Measurements from ENCODE around the gene LINC00305.

Gene LINC00305

DNA sequence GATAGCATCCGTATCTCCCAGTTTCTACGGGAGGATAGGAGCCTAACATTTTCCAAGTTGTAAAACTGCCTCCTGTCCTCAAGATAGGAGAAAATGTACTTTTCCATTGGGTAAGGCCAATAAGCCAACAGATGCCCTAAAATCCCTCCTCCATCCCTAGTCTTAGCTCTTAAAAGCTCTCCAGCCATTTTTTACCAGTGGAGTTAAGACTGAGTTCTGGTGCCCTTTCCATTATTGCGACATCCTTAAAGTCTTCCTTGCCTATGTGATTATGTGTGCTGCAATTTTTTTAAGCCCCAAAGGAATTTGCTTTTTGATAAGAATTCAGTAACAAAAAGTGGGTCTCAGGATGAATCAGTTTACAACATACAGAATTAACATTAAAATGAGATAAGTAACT lies 33.0 kb downstream of the LINC00305 start:
- DNase-seq (ENCODE audit: low read depth, low spot score), result no peak

DNA sequence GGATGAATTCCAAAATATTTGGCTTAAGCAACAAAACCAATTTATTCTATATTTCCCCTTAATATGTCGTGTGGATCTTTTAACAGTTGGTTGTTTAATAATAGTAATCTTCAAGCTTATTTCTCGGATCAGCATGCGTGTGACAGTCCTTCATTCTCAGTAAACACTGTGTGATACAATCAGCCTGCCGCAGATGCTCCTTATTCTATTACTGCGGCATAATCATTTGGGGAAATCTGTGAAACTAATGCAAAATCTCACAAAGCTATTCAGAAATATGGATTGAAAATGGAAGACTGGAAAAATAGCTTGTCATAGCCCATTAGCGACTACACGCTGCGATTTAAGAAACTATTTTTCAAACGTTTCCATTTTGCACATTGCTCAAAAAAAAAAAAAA lies 36.9 kb downstream of the LINC00305 start:
- DNase-seq (ENCODE audit: low read depth, low spot score), result no peak

DNA sequence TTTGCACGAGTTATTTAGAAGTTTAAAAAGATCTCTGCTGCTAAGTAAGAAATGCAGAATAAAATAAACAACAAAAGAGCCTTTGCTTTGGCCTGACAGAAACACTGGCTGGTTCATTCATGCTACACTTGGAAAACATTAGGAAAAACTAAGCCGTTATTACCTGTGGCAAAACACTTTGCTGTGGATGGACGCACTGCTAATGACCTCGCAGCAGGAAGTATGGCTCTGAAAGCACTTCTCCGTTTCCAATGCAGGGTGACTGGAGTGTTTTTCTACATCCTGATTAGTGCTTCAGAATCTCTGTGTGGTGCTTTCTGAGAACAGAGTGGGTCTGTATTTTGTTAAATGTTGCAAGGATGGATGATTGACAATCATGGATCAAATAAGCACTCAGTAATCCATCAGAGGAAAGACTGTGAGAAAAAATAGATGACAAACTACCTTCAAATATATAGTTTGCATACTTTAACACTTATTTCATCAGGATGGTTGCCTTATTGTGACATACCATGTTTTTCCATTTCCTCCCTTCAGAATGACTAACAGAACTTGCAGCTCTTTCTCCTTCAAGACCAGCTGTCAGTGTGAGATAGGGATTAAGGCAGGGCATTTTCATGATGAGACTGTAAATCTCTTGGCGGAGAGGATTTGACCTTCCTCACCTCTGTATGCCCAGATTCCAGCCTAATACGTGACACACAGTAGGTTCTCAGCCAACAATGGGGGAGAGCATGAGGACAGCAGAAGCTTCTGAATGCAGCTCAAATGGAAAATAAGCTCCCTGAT lies 38.0 kb downstream of the LINC00305 start:
- no peak for DNase-seq (ENCODE audit: low read depth, low spot score)

DNA sequence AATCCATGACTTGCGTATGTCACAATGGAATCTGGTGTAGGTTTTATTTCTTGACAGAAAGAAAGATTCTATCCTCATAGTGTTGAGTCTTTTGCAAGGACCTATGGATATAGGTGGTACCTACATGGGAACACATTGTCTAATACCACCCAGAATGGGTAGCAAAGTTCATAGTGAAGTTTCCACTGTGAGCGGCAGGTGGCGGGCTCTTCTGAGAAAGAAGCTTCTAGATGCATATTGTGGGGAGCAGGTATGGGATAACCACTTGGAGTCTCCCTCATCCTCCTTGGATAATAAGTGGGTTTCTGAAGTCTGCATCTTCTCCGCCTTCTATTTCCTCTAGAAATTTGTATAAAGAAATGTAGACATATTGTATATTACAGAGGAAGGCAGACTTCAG lies 44.9 kb downstream of the LINC00305 start:
- no peak for DNase-seq (ENCODE audit: low read depth, low spot score)

DNA sequence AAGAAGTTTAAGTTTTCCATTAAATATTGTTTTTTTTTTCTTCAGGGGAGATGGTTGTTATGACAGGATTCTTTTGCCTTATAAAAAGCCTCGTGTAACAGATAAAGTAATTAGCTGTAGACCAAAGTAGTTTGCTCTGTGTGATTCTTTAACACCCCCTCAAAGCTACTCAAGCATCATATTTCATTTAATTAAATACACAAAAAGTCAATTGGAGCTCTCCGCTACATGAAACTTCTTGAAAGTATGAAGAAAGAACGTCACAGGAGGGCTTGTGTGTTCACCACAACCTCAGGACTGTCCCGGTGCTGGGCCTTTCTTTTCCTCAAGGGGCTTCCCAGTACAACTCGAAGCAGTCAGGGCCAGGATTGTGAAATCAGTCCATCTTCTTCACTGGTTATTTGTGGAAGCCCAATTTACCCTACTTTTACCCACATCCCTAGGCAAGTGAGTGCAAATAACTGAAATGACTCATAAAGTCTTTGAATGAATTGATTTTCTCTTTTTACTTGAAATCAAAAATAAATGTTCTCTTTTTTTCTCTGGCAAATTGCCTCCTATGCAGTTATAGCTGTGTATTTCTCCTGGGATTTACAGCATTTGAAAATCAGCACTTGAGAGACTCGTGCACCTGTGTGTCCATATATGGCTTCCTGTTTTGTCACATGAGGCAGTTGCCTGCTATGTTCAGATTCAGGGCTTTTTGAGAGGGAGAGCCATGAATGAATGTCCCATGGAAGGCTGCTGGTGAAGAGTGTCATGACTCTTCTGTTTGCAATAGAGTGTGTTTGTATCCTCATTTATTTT lies 48.6 kb downstream of the LINC00305 start:
- no peak for DNase-seq (ENCODE audit: low read depth, low spot score)

DNA sequence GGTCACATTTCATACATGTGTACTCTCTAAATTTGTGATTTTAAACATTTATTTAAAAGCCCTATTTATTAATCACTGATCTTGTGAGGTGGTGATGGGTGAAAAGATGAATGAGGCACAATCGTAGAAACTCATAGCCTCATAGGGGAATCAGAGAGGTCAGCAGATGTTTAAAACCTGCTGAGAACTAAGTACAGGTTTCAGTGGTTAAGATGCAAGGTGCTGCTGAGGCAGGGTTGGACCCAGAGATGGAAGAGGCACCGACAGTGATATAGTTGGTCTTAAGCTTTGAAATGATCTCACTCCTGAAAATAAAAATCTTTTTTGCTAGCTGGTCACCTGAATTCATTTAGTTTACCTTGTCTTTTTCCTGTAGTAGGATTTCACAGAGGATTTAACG lies 49.6 kb downstream of the LINC00305 start:
- no peak for DNase-seq (ENCODE audit: low read depth, low spot score)

DNA sequence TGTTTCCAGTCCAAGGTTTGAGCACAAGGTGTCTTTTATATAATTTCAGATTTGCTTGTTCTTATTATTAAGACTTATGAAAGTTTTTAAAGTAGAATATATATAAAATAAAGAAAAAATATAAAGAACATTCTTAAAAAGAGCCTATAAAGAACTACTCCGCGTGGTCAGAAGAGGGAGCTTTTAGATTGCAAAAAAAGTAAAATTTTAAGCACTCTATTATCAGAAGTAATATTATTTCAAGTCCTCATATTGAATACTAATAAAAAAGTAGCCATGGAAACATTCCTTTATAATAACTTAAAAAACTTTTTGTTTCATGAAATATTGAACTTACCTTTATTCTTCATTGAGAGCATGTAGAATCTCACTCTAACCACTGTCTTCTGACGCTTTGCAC lies 51.4 kb downstream of the LINC00305 start:
- DNase-seq (ENCODE audit: low read depth, low spot score), result no peak

DNA sequence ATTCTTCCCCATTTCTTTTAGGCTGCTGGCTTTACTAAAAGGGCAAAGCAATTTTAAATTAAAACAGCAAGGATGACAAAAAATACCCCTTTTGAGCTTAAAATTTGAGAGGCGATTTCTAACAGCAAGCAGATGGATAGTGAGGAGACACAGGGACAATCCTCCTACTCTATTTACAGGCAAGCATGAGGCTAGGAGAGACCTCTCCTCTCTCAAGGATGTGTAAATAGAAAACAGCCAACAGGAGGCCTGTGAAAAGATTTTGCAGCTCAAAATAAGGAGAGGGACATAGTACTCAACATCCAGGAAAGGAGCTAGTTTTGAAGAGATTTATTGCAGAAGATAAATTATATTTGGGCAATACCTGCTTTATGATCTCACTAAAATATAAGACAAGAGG lies 53.8 kb downstream of the LINC00305 start:
- no peak for DNase-seq (ENCODE audit: low read depth, low spot score)

DNA sequence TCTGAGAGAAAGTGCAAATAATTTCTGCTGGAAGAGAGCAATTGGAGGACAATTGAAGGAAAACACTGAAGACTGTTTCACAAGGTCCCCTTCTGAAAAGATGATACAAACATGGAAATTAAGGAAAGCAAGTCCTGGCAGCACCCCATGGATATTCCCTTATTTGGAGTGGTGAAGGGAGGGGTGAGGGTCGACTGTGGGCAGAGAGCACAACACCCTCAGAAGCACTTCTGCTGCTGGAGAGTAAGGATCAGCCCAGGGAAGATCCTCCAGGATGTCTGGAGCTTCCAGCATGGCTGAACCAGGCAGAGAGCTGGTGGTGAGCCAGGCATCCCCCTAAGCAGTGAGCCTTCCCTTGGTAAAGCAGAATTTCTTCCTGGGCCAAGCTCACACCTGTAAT lies 54.7 kb downstream of the LINC00305 start:
- no peak for DNase-seq (ENCODE audit: low read depth, low spot score)

DNA sequence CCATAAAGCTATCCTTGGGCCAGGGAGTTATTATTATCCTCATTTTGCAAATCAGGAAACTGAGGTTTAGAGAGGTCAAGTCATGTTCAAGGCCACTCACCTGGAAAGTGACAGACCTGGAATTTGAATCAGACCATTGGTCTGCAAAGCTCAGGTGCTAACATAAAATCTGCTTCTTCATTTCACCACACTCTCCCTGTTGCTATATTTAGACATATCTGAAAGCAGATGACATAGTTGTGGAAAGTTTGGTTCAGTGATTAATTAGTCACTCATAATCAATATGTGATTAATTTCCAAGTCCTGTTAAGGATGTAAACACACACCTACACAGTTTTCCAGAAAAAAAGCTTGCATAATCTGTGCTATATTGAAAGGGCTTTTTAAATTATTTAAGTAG lies 57.4 kb downstream of the LINC00305 start:
- no peak for DNase-seq (ENCODE audit: low read depth, low spot score)

DNA sequence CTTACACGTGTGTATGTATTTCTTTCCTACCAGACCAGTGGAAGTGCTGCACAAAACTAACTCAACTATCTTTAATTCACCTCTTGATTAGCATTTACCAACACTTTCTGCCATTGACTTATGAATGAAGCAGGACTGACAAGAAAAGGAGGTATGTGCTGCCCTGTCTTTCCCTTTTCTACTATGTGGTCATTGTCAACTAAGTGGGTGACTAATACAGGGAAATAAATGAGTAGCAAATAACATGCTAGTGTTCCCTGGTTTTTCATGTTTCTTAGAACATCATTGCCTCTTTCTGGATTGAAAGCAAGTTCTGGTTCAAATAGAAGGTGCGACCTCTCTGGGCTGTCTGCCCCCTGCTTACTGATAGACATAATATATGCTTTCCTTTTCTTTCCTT lies 58.0 kb downstream of the LINC00305 start:
- DNase-seq (ENCODE audit: low read depth, low spot score), result no peak

DNA sequence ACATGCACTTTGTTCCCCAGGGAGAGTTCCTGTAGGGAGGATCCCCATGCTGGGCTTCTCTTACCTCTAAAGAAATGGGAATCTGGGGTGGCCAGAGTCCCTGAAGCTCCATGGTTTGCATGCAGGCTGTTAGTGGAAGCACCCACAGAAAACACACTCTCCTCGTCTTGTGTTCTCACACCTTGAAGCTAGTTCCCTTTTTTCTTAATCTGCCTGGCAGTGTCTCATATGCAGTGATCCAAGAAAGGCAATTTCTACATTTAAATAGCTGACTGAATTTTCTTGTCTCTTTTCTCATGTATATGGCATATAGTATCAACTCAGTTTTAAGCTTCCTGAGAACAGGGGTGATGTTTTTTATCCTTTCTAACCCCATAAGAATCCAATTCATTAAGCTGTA lies 65.0 kb downstream of the LINC00305 start:
- no peak for DNase-seq (ENCODE audit: low read depth, low spot score)

DNA sequence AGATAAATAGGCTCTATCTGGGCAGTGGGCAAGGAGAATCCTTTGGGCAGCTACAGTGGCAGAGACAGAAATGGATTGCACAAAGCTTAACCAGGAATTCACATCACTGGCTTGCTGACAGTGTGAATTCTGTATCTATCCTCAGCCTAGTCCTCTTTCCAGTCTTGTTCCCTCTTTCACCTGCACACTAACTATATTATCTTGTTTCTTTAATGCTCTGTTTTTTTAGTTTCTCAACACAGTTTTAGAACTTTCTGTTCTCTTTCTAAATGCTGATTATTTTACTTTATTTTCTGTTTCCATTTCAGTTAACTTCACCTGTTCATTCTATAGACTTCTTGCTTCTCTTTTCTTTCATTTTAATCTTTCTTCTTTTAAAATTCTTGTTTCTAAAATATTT lies 66.4 kb downstream of the LINC00305 start:
- no peak for DNase-seq (ENCODE audit: low read depth, low spot score)

DNA sequence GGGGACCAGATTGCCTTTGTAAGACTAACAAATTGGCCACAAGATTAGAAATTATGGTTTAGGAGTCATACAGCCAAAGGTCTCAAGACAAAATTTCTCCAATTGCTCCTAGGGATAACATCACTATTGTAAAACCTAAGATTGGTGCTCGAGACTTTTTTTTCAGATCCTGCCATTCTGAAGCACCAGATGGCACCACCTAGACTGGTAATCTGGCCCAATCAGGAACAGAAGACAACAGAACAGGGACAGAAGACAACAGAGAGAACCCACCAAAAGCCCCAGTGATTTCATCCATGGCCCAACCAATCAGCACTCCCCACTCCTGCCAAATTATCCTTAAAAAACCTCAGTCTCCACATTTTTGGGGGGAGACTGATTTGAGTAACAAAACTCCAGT lies 66.8 kb downstream of the LINC00305 start:
- DNase-seq (ENCODE audit: low read depth, low spot score), result no peak

DNA sequence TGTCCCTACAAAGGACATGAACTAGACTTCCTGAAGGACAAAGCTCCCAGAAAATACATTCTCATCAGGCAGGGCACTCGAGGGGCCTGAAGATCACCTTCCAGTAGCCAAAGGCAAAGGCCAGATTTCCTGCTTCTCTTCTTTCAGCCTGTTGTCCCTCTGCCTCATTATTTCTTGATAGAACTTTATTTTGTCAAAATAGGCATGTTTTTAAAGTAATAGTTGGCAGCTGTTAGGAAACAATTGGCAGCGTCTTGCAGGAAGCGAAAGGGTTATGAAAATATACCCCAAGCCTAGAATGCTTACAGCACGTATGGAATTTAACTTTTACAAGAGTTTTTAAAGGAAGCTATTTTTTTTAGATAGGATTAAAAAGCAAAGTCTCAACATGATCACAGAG lies 74.9 kb downstream of the LINC00305 start:
- no peak for DNase-seq (ENCODE audit: low read depth, low spot score)

DNA sequence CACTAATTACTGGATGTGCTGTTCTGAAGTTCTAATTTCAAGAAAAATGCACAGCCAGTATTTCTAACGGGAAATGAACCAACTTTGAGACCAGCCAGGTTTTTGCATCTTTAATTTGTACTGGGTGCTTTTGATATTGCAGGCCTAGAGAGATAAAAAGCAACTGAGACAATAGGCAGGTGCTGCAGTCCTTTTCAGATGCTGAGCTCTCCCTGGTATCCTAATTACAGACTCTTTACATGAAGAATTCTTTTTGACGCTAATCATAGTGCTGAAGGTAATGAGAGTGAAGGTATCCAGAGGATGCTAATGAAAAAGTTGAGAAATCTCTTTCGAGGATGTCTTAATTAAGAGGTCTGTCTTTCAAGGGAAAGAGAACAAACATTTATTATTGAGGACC lies 93.9 kb downstream of the LINC00305 start:
- no peak for DNase-seq (ENCODE audit: low read depth, low spot score)

DNA sequence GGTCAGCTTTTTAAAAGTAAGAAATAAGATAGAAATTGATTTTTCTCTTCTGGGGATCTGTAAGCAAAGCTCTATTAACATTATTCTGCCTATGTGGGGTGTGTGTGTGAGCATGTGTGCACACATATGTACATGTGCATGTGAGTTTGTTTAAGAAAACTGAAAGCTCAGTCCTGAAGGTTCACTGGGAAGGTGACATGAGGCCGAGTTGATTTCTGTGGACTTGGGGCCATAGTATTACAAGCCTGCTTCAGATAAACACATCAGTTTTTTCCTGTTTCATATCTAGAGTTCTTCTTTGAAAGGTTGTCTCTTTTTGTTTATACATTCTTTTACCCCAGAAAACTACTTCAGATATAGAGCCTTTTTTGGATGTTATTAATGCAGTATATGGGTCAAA lies 95.6 kb downstream of the LINC00305 start:
- no peak for DNase-seq (ENCODE audit: low read depth, low spot score)

DNA sequence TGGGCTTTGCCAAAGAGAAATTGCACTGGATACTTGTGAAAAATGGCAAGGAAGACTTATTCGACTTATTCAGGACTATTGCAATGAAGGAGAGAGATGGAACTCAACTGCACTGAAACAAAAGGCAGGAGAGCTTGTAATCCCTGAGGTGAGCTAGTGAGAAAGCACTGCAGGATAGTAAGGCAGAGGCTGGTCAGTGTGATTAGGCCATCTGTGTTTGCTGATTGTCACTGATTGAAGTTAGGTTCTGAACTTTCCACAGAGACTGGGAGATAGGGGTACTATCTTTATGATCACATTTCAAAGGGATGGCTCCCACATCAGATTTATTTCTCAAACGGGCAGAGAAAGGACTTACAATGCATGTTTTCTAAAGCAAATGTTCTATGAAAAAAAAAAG lies 96.1 kb downstream of the LINC00305 start:
- DNase-seq (ENCODE audit: low read depth, low spot score), result no peak

DNA sequence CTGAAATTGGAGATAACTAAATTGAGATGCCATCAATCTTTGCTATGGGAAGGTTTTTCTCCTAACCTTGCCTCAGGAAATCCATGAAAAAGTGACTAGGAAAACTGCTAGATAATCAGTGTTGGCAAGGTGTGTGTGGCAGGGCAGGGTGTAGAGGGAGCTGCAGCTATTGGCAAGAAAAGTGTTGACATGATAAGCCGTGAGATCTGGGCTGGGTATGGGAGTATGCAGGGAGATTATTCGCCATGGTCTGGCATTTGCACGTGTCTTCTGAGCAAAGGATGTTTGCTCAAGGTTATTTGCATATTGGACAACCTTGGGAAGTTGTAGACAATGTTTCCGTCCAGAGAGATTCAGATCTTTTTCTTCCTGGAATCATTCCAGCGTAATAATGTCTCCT lies 104.3 kb downstream of the LINC00305 start:
- DNase-seq (ENCODE audit: low read depth, low spot score), result no peak

DNA sequence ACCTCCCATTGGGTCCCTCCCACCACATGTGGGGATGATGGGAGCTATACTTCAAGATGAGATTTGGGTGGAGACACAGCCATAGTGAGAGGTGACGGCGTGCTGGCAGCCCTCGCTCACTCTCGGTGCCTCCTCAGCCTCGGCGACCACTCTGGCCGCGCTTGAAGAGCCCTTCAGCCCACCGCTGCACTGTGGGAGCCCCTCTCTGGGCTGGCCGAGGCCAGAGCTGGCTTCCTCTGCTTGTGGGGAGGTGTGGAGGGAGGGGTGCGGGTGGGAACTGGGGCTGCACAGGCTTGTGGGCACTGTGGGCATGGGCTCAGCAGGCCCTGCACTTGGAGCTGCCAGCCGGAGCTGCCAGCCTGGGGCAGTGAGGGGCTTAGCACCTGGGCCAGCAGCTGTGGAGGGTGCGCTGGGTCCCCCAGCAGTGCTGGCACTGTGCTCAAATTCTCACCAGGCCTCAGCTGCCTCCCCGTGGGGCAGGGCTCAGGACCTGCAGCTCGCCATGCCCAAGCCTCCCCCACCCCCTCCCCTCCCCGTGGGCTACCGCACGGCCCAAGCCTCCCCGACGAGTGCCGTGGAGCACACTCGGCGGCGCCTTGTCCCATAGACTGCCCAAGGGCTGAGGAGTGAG lies 106.0 kb downstream of the LINC00305 start:
- no peak for DNase-seq (ENCODE audit: low read depth, low spot score)

DNA sequence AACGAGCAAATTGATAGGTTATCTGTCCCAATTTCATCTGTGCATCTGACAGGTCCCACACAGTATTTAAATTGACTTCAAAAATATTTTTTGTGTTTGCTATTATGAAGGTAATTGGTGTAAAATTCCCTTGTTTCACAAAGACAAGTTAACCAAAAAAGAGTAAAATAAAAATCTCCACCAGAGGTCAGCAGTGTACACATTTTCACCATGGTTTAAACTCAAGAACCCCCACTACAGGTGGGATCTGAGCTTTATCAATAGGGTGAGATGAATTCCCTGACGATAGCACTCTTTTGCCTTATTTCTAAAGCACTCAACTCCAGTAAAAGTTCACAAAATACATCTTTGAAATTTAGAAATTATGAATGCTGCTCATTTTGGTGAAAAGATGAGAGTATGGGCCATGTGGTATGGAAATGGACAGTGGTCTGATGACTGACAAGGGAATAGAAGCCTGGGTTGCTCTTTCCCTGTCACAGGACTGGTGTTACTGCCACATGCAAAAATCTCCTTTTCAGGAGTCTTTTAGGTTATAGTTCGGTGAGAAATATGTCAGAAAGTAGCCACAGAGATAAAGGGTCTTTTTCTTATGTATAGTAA lies 111.0 kb downstream of the LINC00305 start:
- no peak for DNase-seq (ENCODE audit: low read depth, low spot score)

DNA sequence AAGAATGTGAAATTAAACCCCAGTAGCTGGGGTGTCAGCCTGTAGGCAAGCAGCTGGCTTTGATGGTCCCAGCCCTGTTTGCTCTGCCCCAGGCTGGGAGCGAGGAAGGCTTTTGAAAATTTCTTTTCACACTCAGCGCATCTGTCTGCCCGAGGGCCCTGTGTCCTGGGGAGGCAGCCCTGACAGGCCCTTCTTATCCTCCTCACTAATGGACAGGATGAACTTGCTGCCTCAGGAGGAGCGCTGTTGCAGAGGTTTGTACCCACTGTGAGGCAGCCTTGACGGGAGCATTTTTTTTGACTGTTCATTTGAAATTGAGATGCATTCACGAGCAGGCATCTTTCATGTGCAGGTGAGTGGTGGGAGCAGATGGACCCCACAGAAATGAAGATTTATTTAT lies 116.6 kb downstream of the LINC00305 start:
- DNase-seq (ENCODE audit: low read depth, low spot score), result no peak
